Suppressor macrophage treated with lipopolysaccharide for 1 hour (primary cell): ENCODE results near the gene ARFGAP3.

Experiments used
- DNase-seq, 3 donors: peaks; one replicate each; pipeline ENCODE4 v3.0.0-alpha.2; 2020 to 2022

ARFGAP3 gene

GRCh38 chr22:42883121-42883520, 26.0 kb upstream of the ARFGAP3 start:
- DNase-seq, result no peak

DNA sequence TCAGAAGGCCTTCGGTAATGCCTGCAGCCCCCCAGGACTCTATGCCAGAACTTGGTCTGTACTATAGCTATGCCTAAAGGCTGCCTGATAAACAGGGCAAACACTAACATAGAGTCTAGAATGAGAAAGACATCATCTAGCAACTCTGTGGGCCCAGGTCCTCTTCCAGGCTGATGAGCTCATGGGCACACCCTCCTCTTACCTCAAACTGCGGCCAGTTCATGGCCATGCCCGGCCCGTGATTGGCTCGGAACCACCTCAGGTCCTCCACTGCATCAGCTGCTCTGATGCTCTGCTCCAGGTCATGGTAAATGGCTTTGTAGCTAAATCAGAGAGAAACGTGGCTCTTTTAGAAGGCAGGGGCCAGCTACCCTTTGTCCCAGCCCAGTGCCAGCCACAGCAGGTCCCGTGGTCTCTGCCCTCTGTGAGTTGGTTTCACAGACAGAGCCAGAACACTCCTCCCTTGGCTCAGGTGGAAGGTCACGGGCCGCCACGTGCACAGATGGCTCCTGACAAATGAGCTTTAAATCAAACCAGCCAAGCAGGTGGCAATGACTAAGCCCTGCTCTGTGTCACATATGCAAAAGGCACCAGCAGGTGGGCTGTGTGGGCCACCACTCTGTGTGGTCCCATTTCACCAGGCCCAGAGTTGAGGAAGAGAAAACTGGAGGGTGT, 25.0 kb upstream of the ARFGAP3 start:
- DNase-seq, result no peak

DNA sequence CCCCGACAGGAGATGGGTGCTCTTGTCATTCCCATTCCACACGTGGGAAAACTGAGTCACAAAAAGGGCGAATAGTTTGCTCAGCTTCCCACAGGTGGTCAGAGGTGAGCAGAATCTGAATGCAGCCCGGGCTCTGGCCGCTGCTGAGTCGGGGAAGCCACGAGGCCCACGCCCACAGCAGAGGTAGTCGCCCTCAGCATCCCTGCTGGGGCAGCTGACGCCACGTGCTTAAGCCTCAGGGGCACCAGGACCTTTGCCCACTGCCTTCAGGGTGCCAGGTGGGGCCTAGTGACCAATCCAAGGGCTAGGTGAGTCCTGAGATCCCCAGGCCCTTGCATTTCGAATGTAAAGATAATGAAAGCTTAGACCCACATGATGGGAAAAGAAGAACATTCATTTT, 24.2 kb upstream of the ARFGAP3 start:
- no peak for DNase-seq

DNA sequence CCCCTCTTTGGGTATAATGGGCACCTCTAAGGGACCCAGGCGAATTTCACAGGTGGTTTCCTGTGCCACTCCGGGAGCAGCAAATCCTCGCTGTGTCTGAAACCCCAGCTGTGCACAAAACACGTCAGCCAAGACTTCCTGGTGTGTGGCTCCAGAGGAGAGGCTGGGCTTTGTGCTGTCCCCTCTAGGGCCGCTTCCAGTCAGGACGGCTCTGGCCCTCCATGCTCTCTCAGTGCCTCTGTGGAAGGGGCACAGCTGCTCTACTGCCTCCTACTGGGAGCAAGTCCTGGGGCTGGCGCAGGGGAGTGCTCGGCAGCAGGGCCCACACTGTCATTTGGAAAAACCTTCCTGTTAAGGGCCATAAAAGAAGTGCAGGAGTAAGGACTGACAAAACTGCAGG, 23.7 kb upstream of the ARFGAP3 start:
- no peak for DNase-seq

GRCh38 chr22:42879371-42880021, 22.4 kb upstream of the ARFGAP3 start:
- DNase-seq, result no peak

DNA sequence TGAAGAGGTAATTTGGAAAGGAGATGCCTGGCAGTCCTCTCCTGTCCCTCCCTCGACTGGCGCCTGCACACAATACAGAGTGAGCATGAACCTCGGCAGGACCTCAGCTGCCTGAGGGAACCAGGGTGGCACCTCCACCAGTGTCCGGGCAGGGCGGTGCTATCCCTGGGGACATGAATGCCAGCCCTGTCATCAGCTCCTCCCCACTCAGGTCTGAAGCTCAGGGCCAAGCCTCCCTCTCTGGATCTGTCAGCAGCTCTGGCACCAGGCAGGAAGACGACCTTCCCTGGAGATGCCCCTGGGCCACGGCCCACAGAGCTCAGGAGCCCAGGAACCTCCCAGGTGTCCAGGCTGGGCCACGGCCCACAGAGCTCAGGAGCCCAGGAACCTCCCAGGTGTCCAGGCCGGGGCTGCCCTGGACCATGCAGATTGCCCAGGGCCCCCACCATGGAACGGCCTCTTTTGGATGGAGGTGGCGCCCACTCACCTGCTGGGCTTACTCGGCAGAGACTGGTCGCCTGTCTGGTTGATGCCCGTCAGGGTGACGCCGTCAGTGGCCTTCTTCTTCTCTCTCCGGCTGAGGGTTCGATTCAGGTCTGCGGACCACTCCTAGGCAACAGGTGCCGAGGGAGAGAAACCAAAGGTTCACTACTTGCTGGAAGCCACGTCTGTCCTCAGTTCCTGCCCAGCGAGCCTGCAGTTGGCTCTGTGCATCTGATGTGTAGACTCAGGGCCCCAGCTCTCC, 21.7 kb upstream of the ARFGAP3 start:
- DNase-seq, result no peak

DNA sequence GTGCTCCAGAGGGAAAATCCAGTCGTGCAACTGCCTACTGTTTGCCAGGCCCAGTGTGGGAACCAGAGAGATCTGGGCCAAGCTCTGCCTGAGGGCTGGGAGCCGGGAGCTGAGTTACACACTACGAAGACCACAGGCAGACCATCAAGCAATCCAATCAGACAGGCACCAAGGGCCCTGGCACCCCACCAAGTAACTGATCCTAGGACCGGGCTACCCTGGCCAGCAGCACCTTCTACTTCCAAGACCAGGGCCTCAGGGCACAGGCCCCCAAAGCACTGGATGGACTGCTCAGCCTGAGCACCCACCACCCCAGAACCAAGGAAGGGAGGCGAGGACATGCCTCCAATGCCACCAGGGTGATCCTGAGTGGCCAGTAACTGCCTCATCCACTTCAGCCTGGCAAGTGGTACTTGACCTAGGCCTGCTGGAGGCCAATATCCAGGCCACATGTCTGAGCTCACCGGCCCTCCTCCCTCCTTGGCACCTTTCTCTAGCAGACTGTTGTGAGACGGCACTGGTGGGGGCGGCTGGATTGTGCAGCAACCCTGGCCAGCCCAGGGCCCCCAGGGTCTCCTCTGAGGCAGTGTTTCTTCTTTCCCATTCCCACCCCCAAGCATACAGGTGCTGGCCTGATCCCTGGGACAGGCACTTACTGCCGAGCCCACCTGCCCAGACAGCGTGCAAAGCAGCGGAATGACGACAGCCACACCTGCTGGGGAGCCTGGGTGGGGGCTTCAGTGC, 20.7 kb upstream of the ARFGAP3 start:
- no peak for DNase-seq

DNA sequence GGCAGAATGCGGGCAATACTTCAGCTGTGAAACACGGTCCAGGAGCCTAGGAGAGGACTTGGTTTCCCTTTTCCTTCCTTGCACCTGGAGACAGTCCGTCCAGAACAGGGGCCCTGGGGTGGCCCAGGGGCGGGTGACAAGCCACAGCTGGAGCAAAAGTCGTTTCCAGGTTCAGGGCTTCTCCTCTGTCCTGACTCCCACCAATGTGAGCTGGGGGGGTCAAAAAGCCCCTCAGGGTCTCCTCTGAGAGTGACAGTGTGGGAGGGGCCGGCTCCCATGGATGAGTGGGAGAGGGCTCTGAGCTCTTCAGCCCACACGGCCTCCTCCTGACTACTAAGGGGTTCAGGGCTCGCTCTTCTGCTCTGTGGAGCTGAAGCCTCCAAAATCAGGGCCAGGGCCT, 20.1 kb upstream of the ARFGAP3 start:
- DNase-seq, result no peak

- DNase-seq, result no peak
Measured at GRCh38 chr22:42876041-42876440, 19.0 kb upstream of the ARFGAP3 start.

GRCh38 chr22:42874010-42874409, 16.9 kb upstream of the ARFGAP3 start:
- no peak for DNase-seq

DNA sequence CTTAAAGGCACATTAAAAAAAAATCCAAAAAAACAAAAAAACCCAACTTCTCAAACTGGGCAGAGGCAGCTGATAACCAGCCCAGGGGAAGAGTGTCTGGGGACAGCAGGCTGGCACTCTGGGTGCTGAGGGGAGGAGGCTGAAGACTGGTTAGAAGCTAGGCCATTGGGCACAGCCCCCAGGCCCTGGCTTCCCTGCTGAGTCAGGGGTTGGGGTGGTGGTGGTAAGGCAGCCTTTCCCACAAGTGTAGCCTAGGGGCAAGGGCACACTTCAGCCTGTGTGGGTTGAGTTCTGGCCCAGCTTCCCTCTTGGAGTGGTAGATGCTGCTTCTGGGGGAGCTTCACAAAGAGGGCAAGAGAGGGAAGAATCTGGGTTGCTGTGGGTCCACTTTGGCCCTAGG, 16.3 kb upstream of the ARFGAP3 start:
- no peak for DNase-seq

GRCh38 chr22:42872821-42873220, 15.7 kb upstream of the ARFGAP3 start:
- no peak for DNase-seq

DNA sequence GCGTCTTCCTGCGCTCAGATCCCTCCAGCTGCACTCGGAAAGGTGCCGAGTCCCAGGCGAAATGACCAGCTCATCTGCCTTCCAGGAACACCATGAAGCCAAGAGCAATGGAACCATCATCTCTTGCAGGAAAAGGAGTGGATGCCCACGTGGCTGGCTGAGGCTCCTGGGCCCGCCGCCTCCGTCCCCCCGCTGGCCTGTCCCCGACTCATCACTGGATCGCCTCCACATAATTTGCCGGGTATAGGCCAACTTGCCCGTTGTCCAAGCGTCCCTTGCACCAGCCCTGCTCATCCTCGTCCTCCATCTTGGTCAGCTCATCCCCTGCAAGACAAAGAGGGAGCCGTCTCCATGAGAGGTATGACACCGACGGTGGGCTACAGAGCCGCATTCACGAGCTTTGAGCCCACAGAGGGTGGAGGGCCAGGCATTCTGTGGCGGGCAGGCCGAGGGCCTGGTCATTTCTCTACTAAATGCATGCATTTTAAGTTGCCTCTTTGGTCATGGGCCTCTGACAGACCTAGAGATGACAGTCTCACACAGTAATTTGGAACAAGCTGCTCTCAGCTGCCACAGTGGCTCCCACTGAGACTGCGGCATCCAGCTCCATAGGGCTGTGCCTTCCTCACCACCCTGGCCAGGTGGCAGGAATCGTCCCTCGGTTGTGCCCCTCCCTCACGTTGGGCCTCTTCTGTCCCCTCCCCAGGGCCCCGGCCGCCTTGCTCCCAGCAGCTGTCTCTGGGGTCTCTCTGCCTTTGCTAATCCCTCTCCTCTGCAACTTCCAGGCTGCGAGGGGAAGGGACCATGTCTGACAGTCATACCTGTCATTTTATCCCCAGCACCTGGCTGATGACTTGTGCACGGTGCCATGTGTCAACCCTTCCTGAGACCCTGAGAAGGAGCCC, 14.3 kb upstream of the ARFGAP3 start:
- no peak for DNase-seq

- DNase-seq, result no peak
Measured at GRCh38 chr22:42869888-42870480, 12.9 kb upstream of the ARFGAP3 start.

DNA sequence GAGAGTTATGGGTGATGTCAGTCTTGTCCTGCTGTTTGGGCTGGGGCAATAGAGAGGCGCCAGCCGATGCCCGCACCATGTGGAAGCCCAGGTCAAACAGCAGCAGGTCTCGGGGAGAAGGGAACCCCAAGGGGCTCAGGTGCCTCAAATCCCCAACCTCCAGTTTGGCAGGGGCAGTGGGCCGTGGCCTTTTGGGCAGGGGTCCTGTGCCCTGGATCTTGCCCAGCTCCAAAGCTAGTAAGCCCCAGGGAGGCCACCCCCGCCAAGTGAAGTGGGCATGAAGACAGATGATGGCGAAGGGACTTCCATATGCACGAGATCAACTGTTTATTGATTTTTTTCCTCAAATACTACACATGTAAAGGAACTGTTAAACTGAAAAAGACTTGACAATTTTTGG, 12.4 kb upstream of the ARFGAP3 start:
- DNase-seq, result no peak

GRCh38 chr22:42868751-42869251, 11.7 kb upstream of the ARFGAP3 start:
- DNase-seq, result no peak

DNA sequence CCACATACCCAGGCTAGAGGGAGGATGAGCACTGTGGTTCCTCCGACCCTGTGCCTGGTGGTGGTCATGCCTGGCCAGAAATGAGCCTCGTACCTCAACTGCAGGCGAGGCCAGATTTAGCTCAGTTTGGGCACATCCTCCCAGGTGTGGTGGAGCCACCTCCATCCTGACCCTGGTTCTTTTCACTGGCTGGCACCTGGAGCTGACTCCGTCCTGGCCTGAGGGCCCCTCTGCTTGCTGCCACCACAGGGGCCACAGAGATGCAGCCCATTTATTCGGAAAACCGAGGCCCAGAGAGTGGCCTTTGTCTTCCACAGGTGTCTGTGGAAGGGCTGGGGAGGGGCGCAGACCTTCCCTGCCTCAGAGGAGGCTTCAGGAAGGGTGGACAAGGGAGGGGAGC, 9.0 kb upstream of the ARFGAP3 start:
- no peak for DNase-seq

- no peak for DNase-seq
Measured at GRCh38 chr22:42865536-42865935, 8.5 kb upstream of the ARFGAP3 start.

- peak; percentile 80 to 94 (median 87) for DNase-seq
Measured at GRCh38 chr22:42863349-42863961, 6.4 kb upstream of the ARFGAP3 start.

DNA sequence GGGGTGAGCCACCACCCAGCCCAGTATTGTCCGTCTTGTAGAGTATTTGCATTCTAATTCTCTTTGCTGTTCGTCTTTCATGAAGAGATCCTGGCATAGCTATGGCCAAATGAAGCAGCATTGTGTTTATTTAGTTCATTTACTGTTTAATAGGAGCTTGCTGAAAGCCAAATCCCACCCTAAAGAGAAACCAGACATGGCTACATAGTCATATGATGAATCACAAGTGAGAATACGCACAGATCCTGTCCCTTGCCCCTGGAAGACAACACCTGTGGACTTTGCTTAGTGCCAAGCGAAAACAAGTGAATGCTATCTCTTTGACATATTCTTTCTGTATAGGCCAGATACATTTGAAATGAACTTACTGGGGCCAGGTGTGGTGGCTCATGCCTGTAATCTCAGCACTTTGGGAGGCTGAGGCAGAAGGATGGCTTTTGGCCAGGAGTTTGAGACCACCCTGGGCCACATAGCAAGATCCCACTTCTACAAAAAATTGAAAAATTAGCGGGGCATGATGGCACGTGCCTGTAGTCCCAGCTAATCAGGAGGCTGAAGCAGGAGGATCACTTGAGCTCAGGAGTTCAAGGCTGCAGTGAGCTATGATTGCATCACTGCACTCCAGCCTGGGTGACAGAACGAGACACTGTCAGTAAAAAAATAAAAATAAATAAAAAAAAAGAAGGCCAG, 5.1 kb upstream of the ARFGAP3 start:
- no peak for DNase-seq

DNA sequence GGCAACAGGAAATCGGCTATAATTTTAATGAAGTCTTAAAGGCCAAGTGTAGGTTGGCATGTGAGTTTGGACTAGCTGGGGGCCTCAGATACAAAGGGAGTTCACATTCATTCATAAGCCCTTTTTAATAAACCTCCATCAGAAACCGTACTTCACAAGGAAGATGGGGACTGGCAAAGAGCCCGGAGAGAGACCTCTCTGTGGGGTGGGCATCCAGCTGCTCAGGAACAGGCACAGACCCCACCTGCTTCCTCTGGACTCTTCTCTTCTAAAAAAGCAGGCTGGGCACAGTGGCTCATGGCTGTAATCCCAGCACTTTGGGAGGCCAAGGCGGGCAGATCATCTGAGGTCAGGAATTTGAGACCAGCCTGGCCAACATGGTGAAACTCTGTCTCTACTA, 3.9 kb upstream of the ARFGAP3 start:
- no peak for DNase-seq
